ENCODE measurements around the gene ZNF70.

DNA sequence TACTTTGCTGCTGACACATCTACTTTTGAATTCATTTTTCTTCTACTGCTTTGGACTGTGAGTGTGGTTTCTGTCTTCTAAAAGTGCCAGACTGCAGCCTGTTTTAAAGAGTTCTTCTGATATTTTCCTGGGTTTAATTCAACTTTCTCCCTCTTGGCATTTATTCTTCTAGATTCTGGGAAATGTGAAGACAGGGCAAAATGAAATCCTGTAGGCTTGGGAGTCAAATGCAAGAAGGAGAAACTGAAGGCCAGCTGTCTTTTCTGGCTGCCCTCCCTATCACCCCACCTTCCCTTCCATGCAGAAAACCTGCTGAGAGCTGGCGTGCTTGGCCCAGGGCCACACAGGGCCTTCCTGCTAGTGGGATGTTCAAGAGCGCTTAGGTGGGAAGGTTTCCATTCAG, 7.6 kb downstream of the ZNF70 start:
- TF ChIP-seq, protein P1, sequence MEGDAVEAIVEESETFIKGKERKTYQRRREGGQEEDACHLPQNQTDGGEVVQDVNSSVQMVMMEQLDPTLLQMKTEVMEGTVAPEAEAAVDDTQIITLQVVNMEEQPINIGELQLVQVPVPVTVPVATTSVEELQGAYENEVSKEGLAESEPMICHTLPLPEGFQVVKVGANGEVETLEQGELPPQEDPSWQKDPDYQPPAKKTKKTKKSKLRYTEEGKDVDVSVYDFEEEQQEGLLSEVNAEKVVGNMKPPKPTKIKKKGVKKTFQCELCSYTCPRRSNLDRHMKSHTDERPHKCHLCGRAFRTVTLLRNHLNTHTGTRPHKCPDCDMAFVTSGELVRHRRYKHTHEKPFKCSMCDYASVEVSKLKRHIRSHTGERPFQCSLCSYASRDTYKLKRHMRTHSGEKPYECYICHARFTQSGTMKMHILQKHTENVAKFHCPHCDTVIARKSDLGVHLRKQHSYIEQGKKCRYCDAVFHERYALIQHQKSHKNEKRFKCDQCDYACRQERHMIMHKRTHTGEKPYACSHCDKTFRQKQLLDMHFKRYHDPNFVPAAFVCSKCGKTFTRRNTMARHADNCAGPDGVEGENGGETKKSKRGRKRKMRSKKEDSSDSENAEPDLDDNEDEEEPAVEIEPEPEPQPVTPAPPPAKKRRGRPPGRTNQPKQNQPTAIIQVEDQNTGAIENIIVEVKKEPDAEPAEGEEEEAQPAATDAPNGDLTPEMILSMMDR (IDR thresholded peaks at IDR 0.05) = no peak
- no peak for TF ChIP-seq EP300 (IDR thresholded peaks at IDR 0.05; ENCODE audit: low read depth)
- no peak for TF ChIP-seq POLR2A (IDR thresholded peaks at IDR 0.05)
